ENCODE measurements around the gene MOGAT2.

GRCh38 chr11:75773595-75774353 lies 56.1 kb downstream of the MOGAT2 start:
- TF ChIP-seq CTCF (IDR thresholded peaks at IDR 0.05; ENCODE audit: insufficient read depth, low read length) (no peak), SPI1 (IDR thresholded peaks at IDR 0.05; ENCODE audit: borderline replicate concordance, low read depth) (peak; percentile 96), GABPA (IDR thresholded peaks at IDR 0.05; ENCODE audit: low read depth) (no peak)
